ENCODE data around the gene CEP170. TPM values are rescaled to one million over a fixed set of nuclear protein-coding genes. Genes with fewer than 3 reads are reported as not detected.

CEP170 gene
- polyA plus RNA-seq, 3 donors: 13.7 to 44.5 (median 17.4) TPM

DNA sequence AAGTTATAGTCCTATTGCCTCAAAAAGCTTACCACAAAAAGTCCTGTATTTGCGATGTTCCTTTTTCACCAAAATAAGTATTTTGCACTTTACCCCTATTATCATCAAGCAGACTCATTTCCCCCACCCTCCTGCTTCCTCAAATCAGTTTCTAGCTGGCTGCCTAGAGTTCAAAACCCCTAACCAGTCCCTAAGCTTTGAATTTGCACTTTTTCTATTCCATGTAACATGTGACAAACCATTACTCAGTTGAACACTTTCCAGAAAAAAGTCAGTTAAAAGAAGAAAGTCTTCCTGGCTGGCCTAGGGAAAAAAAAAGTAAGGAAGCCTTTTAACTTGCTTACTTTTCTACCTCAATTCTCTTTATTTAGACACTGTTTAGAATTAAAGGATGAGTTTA lies 8.2 kb downstream of the CEP170 start:
- no peaks in the 10 kb centered on the region for H3K9me3 ChIP-seq (replicated peaks in 1 of 2; ENCODE audit: control insufficient read depth in 1 of 2, insufficient read depth in 1 of 2, low read length in 2 of 2)
- peaks cover 62% of the 10 kb centered on the region for H3K4me1 Mint-ChIP-seq
- peak overlapping the region; percentile 49 to 55 for H3K4me3 Mint-ChIP-seq
- peaks cover 99% of the 10 kb centered on the region for H3K79me2 ChIP-seq (ENCODE audit: insufficient read depth, low read length)
- H3K36me3 ChIP-seq (replicated peaks in 1 of 2; ENCODE audit: control insufficient read depth in 1 of 2, insufficient read depth in 2 of 2, low read length in 2 of 2): peaks cover 0 to 3% of the 10 kb centered on the region in 2 donors
- H3K9ac ChIP-seq (ENCODE audit: insufficient read depth, low read length, poor library complexity, severe bottlenecking): no peak overlapping the region
- DNase-seq: peak; percentile 61 to 76 (median 70)
- no peak overlapping the region for H2AFZ ChIP-seq (ENCODE audit: insufficient read depth, low read depth, low read length, poor library complexity, severe bottlenecking)
- peaks cover 42 to 58% of the 10 kb centered on the region in 2 donors for H3K4me1 ChIP-seq (ENCODE audit: control insufficient read depth in 1 of 2, insufficient read depth in 2 of 2, low read length in 2 of 2)
- peak overlapping the region; percentile 60 to 73 for H3K27ac ChIP-seq (ENCODE audit: low read depth in 1 of 2, low read length in 2 of 2)
- H3K27me3 Mint-ChIP-seq (ENCODE audit: low read depth in 3 of 3): no peaks in the 10 kb centered on the region
- H3K9me3 Mint-ChIP-seq: peaks cover 0 to 5% (median 0%) of the 10 kb centered on the region in 7 donors
- peak overlapping the region in 1 of 3 experiments; percentile 37 for H3K4me3 ChIP-seq (replicated peaks in 1 of 3; ENCODE audit: low read depth in 2 of 3, low read length in 3 of 3)
- H3K27me3 ChIP-seq (ENCODE audit: control insufficient read depth in 2 of 2, insufficient read depth in 2 of 2, low read length in 2 of 2): no peaks in the 10 kb centered on the region
- H3K36me3 Mint-ChIP-seq: peaks cover 18 to 19% of the 10 kb centered on the region in 2 donors
- intact Hi-C loops (cut with micrococcal nuclease): no loop called here
- WGBS (ENCODE audit: insufficient coverage): 11% methylated on average over 1 of the region's 1 CpG
- H3K4me2 ChIP-seq (replicated peaks; ENCODE audit: extremely low read depth, low read length, poor library complexity, severe bottlenecking): peak overlapping the region; percentile 37
- peak overlapping the region; percentile 60 to 91 (median 81) for H3K27ac Mint-ChIP-seq
- TF ChIP-seq, protein P1, sequence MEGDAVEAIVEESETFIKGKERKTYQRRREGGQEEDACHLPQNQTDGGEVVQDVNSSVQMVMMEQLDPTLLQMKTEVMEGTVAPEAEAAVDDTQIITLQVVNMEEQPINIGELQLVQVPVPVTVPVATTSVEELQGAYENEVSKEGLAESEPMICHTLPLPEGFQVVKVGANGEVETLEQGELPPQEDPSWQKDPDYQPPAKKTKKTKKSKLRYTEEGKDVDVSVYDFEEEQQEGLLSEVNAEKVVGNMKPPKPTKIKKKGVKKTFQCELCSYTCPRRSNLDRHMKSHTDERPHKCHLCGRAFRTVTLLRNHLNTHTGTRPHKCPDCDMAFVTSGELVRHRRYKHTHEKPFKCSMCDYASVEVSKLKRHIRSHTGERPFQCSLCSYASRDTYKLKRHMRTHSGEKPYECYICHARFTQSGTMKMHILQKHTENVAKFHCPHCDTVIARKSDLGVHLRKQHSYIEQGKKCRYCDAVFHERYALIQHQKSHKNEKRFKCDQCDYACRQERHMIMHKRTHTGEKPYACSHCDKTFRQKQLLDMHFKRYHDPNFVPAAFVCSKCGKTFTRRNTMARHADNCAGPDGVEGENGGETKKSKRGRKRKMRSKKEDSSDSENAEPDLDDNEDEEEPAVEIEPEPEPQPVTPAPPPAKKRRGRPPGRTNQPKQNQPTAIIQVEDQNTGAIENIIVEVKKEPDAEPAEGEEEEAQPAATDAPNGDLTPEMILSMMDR (IDR thresholded peaks at IDR 0.05): no peak
- peaks cover 4% of the 10 kb centered on the region for H4K20me1 ChIP-seq (ENCODE audit: insufficient read depth, low read length)

DNA sequence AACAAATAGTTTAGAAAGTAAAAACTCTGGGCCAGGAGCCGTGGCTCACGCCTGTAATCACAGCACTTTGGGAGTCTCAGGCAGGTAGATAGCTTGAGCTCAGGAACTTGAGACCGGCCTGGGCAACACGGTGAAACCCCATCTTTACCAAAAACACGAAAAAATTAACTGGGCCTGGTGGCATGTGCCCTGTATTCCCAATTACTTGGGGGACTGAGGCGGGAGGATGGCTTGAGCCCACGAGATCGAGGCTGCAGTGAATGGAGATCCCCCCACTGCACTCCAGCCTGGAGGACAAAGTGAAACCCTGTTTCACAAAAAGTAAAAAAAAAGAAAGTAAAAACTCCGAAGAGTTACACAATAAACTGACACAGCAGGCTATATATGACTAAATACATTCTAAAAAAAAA lies 10.6 kb downstream of the CEP170 start:
- peak; percentile 28 to 69 (median 61) for DNase-seq
- peaks cover 0 to 7% (median 2%) of the 10 kb centered on the region in 7 donors for H3K9me3 Mint-ChIP-seq
- peaks cover 21 to 23% of the 10 kb centered on the region in 2 donors for H3K36me3 Mint-ChIP-seq
- peaks cover 49% of the 10 kb centered on the region for H3K4me1 Mint-ChIP-seq
- no peak overlapping the region for H2AFZ ChIP-seq (ENCODE audit: insufficient read depth, low read depth, low read length, poor library complexity, severe bottlenecking)
- H3K4me3 ChIP-seq (replicated peaks in 1 of 3; ENCODE audit: low read depth in 2 of 3, low read length in 3 of 3): peak overlapping the region; percentile 26 to 71 (median 27)
- H3K79me2 ChIP-seq (ENCODE audit: insufficient read depth, low read length): peaks cover 99% of the 10 kb centered on the region
- TF ChIP-seq, protein P1 (IDR thresholded peaks at IDR 0.05): no peak
- H3K27me3 Mint-ChIP-seq (ENCODE audit: low read depth in 3 of 3): no peaks in the 10 kb centered on the region
- H3K27ac Mint-ChIP-seq: peak overlapping the region; percentile 95 to 99 (median 98)
- H3K27me3 ChIP-seq (ENCODE audit: control insufficient read depth in 2 of 2, insufficient read depth in 2 of 2, low read length in 2 of 2): no peaks in the 10 kb centered on the region
- intact Hi-C loops (cut with micrococcal nuclease): no loop called here
- peak overlapping the region; percentile 77 for H3K4me2 ChIP-seq (replicated peaks; ENCODE audit: extremely low read depth, low read length, poor library complexity, severe bottlenecking)
- WGBS (ENCODE audit: insufficient coverage): 40% methylated on average over 6 of the region's 9 CpGs
- no peaks in the 10 kb centered on the region for H3K9me3 ChIP-seq (replicated peaks in 1 of 2; ENCODE audit: control insufficient read depth in 1 of 2, insufficient read depth in 1 of 2, low read length in 2 of 2)
- peaks cover 39 to 51% of the 10 kb centered on the region in 2 donors for H3K4me1 ChIP-seq (ENCODE audit: control insufficient read depth in 1 of 2, insufficient read depth in 2 of 2, low read length in 2 of 2)
- H3K9ac ChIP-seq (ENCODE audit: insufficient read depth, low read length, poor library complexity, severe bottlenecking): peak overlapping the region; percentile 63
- H4K20me1 ChIP-seq (ENCODE audit: insufficient read depth, low read length): peaks cover 12% of the 10 kb centered on the region
- peak overlapping the region; percentile 86 to 91 for H3K27ac ChIP-seq (ENCODE audit: low read depth in 1 of 2, low read length in 2 of 2)
- peaks cover 3 to 16% of the 10 kb centered on the region in 2 donors for H3K36me3 ChIP-seq (replicated peaks in 1 of 2; ENCODE audit: control insufficient read depth in 1 of 2, insufficient read depth in 2 of 2, low read length in 2 of 2)
- H3K4me3 Mint-ChIP-seq: peak overlapping the region; percentile 85 to 93
